Fibroblast of lung (primary cell): Measurements from ENCODE around the gene QDPR. TPM values are rescaled to one million over a fixed set of nuclear protein-coding genes. Genes with fewer than 3 reads are reported as not detected.

Experiments used
- DNase-seq, 2 donors: peaks; one replicate each; pipeline versions ENCODE4 v3.0.0 to v3.0.0-alpha.2; 2010; ENCODE audit warnings: low read depth in 2 of 2
- H2AFZ ChIP-seq: 2 replicates; pipeline ENCODE4 v1.5.1; 2012; ENCODE audit warnings: low read length, control low read depth, inconsistent platforms
- H3K27ac ChIP-seq: 2 replicates; pipeline ENCODE4 v1.5.1; 2011; ENCODE audit warnings: low read length, control low read depth; ENCODE audit not compliant: insufficient read depth
- H3K27me3 ChIP-seq: 2 replicates; pipeline ENCODE4 v1.5.1; 2011; ENCODE audit warnings: mild to moderate bottlenecking, low read length; ENCODE audit not compliant: control insufficient read depth, insufficient read depth
- H3K36me3 ChIP-seq: 2 replicates; pipeline ENCODE4 v1.5.1; 2011; ENCODE audit warnings: low read length; ENCODE audit not compliant: control insufficient read depth, insufficient read depth
- H3K4me1 ChIP-seq: 2 replicates; pipeline ENCODE4 v1.5.1; 2011; ENCODE audit warnings: low read length; ENCODE audit not compliant: control insufficient read depth, insufficient read depth; ENCODE audit errors: extremely low read depth
- H3K4me2 ChIP-seq: 2 replicates; pipeline ENCODE4 v1.5.1; 2011; ENCODE audit warnings: low read length, control low read depth; ENCODE audit not compliant: insufficient read depth; ENCODE audit errors: extremely low read depth
- H3K4me3 ChIP-seq, 4 experiments: fragments of 200-600 bp in 1 of 4; sonication (generic) in 1 of 4; replicated peaks in 1 of 4; 2 replicates each; pipeline ENCODE4 v1.5.1; 2011 to 2016; ENCODE audit warnings: low read length in 4 of 4, low read depth in 3 of 4, mild to moderate bottlenecking in 3 of 4, control low read depth in 2 of 4, inconsistent platforms in 1 of 4, mixed read lengths in 1 of 4; ENCODE audit not compliant: insufficient read depth in 1 of 4; ENCODE audit errors: control extremely low read depth in 1 of 4
- H3K79me2 ChIP-seq: 2 replicates; pipeline ENCODE4 v1.5.1; 2012; ENCODE audit warnings: mild to moderate bottlenecking, low read length, inconsistent platforms; ENCODE audit not compliant: control insufficient read depth, insufficient read depth
- H3K9ac ChIP-seq: 2 replicates; pipeline ENCODE4 v1.5.1; 2011; ENCODE audit warnings: mild to moderate bottlenecking, low read length, control low read depth; ENCODE audit not compliant: insufficient read depth
- H3K9me3 ChIP-seq: 2 replicates; pipeline ENCODE4 v1.5.1; 2012; ENCODE audit warnings: low read depth, low read length; ENCODE audit not compliant: control insufficient read depth, insufficient read depth
- H4K20me1 ChIP-seq: 2 replicates; pipeline ENCODE4 v1.5.1; 2011; ENCODE audit warnings: low read length; ENCODE audit not compliant: control insufficient read depth, insufficient read depth; ENCODE audit errors: extremely low read depth
- CTCF ChIP-seq, 2 donors: IDR thresholded peaks in 1 of 2; conservative IDR thresholded peaks in 1 of 2; 1 replicate in 1 of 2; 2 replicates in 1 of 2; pipeline ENCODE4 v1.5.1; 2011 to 2012; ENCODE audit warnings: low read length in 2 of 2, control low read depth in 1 of 2, inconsistent platforms in 1 of 2, low read depth in 1 of 2, mild to moderate bottlenecking in 1 of 2
- EZH2 ChIP-seq: IDR thresholded peaks from 2 replicates; pipeline ENCODE4 v1.5.1; 2012; ENCODE audit warnings: low read length, control low read depth, mild to moderate bottlenecking; ENCODE audit errors: missing control alignments
- polyA plus RNA-seq, 2 donors: library from polyadenylated mRNA; depleted of rRNA in 1 of 2; stranded (reverse) in 1 of 2; unstranded in 1 of 2; fragments of >200 nt; gene quantifications; 2 replicates each; pipeline ENCODE4 v1.2.1, GENCODE V29; 2011 to 2012; ENCODE audit warnings: missing spikeins in 1 of 2
- total RNA-seq: library from RNA; depleted of rRNA; stranded (reverse); fragments of >200 nt; gene quantifications from 2 replicates; pipeline ENCODE4 v1.2.1, GENCODE V29; 2014

QDPR gene
- total and polyA plus RNA-seq, 2 donors (not counting 1 experiment from before 2014, with no cell fraction given), result 27.4 to 41.4 TPM

GRCh38 chr4:17546222-17546621 is 34.3 kb upstream of the QDPR start:
- no peaks in the 10 kb centered on the region for H3K36me3 ChIP-seq
- H3K9ac ChIP-seq, result no peak overlapping the region
- no peaks in the 10 kb centered on the region for H4K20me1 ChIP-seq
- no peaks in the 10 kb centered on the region for H3K27me3 ChIP-seq
- H3K4me2 ChIP-seq, result no peak overlapping the region
- H3K79me2 ChIP-seq, result no peaks in the 10 kb centered on the region
- H3K27ac ChIP-seq, result no peak overlapping the region
- no peaks in the 10 kb centered on the region for H3K9me3 ChIP-seq
- no peak overlapping the region for H3K4me3 ChIP-seq
- DNase-seq, result no peak
- H2AFZ ChIP-seq, result no peak overlapping the region
- TF ChIP-seq CTCF (conservative IDR thresholded peaks at IDR 0.05 in 1 of 2, IDR thresholded peaks at IDR 0.05 in 1 of 2; ENCODE audit: low read depth in 1 of 2, low read length in 2 of 2) (no peak), EZH2 (no peak)
- no peaks in the 10 kb centered on the region for H3K4me1 ChIP-seq

- DNase-seq, result no peak
- Histone ChIP-seq H3K27me3 (peaks cover 3% of the 10 kb centered on the region), H3K4me2 (no peak overlapping the region)
Observed at GRCh38 chr4:17545374-17546140, 33.7 kb upstream of the QDPR start.

GRCh38 chr4:17544831-17545234 is 32.9 kb upstream of the QDPR start:
- no peaks in the 10 kb centered on the region for H3K36me3 ChIP-seq
- H3K4me3 ChIP-seq, result no peak overlapping the region
- no peak overlapping the region for H2AFZ ChIP-seq
- H3K27ac ChIP-seq, result no peak overlapping the region
- no peak overlapping the region for H3K4me2 ChIP-seq
- H4K20me1 ChIP-seq, result no peaks in the 10 kb centered on the region
- no peaks in the 10 kb centered on the region for H3K79me2 ChIP-seq
- TF ChIP-seq EZH2 (no peak), CTCF (conservative IDR thresholded peaks at IDR 0.05 in 1 of 2, IDR thresholded peaks at IDR 0.05 in 1 of 2; ENCODE audit: low read depth in 1 of 2, low read length in 2 of 2) (no peak)
- no peaks in the 10 kb centered on the region for H3K9me3 ChIP-seq
- H3K27me3 ChIP-seq, result peaks cover 5% of the 10 kb centered on the region
- no peak for DNase-seq
- H3K4me1 ChIP-seq, result no peaks in the 10 kb centered on the region
- H3K9ac ChIP-seq, result no peak overlapping the region

More at GRCh38 chr4:17545374-17546140, 33.7 kb upstream of the QDPR start:
- Histone ChIP-seq H3K27ac (no peak overlapping the region), H3K4me1 (no peaks in the 10 kb centered on the region), H3K9me3 (no peaks in the 10 kb centered on the region), H3K4me3 (no peak overlapping the region), H3K79me2 (no peaks in the 10 kb centered on the region), H3K36me3 (no peaks in the 10 kb centered on the region), H4K20me1 (no peaks in the 10 kb centered on the region), H2AFZ (no peak overlapping the region), H3K9ac (no peak overlapping the region)
- TF ChIP-seq CTCF (conservative IDR thresholded peaks at IDR 0.05 in 1 of 2, IDR thresholded peaks at IDR 0.05 in 1 of 2; ENCODE audit: low read depth in 1 of 2, low read length in 2 of 2), result no peak
- TF ChIP-seq EZH2, result no peak
